GM21447 (cell line): ENCODE data around the gene STRN4.
"Not testable (repeated sequence)": the region's sequence is repeated elsewhere in the genome, so short reads cannot be mapped to it uniquely, and the experiment has no call there.

ENCODE experiments used
- ATAC-seq: cut with Tn5 transposase; IDR thresholded peaks from one replicate; pipeline ENCODE4 v1.9.1; 2021; ENCODE audit not compliant: unreplicated experiment

Gene STRN4

DNA sequence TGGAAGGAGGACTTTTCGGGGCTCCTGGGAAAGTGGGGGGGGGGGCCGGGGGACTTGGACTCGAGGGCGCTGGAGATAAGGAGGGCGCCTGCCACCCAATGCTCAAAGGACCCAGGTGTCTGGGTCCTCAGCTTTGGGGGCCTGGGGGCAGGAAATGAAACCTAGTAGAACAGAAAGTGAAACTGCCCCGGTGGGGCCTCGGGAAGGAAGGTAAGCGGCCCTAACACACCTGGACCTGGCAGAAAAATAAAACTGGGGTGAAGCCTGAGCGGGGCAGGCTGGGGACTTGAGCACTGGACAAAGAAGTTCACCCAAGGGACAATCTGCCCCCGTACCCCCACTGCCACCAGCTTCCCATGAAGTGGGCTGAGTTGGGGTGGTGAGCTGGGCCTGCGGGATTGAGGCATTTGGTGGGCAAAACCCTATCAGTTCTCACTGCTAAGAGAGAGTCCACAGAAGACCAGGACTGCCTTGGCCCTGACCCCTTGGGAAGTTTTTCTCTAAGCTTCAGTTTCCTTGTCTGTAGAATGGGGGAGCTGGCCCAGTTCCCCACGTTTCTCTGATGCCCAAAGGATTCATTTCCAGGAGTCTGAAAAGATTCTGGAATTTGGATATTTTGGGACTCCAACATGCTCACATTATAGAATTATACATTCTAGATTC, 31.7 kb downstream of the STRN4 start:
- no peak for ATAC-seq

DNA sequence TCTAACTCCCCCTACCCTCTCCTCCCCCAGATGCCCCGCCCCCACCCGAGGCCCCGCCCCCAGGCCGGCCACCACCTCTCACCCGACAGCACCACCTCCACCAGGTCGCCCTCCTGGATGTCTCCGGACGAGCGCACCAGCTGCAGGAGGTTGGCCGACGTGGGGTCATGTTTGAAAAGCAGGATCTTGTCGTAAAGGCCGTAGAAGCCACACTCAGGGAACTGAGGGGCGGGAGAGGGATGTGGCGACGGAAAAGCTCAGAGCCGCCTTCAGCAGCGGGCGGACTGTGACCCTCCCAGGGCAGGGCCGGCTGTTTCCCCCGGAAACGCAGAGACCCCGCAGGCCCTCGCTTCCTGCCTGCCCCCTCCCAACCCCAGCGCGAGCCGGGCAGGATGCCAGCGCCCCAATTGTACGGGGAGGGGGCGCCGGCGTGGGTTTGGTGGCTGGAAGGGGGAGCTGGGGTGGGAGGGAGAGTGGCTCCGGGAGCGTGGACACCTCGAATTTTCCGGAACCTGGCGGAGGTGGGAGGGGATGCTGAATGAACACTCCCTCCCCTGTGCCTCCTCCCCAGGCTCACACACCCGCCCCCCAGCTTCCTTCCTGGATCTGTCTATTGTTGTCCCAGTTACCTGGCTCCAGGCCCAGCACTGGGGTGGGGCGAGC, 32.3 kb downstream of the STRN4 start:
- no peak for ATAC-seq

DNA sequence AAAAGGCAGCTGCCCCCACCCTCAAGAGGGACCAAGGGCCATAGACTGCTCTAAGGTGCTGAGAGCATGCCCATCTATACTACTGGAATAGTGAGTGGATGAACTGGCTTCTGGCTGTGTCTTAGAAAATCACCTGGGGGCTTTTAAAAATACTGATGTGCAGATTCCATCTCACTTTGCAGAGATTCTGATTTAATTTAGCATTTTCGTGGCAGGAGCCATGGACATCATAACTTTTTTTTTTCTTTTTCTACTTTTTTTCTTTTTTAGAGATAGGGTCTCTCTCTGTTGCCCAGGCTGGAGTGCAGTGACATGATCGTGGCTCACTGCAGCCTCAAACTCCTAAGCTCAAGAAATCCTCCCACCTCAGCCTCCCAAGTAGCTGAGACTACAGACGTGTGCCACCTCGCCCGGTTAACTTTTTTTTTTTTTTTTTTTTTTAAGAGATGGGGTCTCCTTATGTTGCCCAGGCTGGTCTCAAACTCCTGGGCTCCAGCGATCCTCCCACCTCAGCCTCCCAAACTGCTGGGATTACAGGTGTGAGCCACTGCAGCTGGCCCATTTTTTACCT, 33.4 kb downstream of the STRN4 start:
- ATAC-seq = not testable (repeated sequence)

DNA sequence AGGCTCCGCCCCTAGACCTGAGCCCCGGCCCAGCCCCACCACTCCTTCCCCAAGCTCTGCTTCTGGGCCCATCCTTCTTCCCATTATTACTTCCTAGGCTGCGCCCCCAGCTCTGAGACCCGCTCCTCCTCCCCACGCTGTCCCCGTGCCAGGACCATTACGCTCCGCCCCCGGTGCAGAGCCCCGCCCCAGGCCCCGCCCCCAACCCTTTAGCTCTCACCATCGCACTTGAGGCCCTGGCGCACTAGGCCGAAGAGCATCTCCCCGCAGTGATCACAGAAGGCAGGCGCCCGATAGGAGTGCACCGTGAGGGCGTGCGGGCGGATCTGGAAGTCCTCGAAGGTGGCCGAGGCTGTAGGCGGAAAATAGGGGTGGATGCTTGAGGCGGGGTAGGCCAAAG, 35.6 kb downstream of the STRN4 start:
- ATAC-seq = no peak

DNA sequence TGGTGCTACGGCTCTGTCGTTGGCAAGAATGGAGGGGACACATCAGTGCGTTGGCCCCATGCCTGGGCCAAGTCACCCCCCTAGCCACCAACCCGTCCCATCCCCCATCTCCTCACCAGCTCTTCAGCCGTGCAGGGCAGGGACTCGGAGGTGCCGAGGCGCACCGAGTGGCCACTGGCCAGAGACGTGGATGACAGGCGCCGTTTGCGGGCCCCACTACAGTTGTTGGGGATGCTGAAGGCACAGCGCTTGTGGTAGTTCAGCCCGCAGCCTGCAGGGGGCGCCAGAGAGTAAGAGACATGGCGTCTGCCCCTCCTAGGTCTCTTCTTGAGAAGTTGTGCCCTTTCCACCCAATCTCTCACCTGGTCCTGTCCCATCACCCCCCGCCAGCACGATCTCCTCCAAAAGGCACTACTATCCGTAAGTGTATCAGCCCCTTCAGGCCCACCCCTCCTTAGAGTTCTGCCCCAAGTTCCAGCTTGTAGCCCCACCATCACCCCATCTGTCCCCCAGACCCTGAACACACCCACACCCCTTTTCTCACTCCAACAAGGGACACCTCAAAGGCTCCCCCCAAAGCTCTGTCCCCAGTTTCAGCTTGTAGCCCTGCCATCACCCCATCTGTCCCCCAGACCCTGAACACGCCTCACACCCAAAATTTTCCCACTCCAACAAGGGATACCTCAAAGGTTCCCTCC, 41.7 kb downstream of the STRN4 start:
- ATAC-seq = no peak

DNA sequence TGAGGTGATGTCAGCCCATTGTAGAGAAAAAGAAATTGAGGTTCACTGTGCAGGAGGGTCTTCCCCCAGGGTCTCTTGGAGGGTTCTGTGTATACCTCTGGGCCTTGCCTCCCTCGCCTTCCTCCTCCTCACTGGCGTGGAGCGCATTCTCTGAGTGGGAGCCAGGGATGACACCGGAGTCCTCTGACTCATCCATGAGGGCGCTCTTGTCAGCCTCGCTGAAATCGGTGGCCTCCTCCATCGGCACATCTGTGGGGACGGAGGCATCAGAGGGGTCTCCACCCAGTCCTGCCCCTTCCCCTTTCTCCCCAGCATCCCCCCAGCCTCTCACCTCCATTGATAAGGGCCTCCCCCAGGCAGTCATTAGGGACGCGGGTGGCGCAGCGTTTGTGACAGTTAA, 45.5 kb downstream of the STRN4 start:
- ATAC-seq = no peak

DNA sequence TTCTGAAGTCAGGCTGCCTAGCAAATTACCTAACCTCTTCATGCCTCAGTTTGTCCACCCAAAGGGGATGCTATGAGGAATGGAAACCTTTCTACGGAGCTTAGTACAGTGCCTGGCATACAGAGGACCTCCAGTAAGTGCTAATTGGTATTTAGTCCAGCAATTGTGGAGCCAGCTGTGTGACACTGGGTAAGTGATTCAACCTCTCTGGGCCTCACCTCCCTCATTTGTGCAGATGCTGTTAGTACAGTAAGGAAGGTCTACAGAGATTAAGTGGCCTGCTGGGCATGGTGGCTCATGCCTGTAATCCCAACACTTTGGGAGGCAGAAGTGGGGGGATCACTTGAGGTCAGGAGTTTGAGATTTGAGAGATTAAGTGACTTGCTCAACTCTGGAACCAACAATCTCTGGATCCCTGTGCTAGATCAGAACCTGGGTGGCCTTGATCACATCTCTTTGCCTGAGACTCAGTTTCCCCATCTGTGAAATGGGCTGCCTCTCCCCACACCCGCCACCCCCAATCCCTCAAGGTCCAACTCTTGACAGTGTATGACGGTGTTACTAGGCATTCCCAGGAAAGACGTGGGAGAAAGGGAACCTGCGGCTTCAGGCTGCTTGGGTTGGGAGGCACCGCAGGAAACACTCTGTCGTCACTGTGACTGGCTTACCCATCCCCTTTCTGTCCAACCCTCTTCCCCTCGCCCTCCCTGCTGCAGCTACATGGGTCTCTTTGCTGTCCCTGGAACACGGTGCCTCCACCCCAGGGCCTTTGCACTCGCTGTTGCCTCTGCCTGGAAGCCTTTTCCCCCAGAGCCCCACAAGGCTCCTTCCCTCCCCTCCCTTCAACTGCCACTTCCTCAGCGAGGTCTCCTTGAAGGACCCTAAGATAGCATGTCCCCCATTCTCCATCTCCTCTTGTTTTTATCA, 47.6 kb downstream of the STRN4 start:
- ATAC-seq = no peak

DNA sequence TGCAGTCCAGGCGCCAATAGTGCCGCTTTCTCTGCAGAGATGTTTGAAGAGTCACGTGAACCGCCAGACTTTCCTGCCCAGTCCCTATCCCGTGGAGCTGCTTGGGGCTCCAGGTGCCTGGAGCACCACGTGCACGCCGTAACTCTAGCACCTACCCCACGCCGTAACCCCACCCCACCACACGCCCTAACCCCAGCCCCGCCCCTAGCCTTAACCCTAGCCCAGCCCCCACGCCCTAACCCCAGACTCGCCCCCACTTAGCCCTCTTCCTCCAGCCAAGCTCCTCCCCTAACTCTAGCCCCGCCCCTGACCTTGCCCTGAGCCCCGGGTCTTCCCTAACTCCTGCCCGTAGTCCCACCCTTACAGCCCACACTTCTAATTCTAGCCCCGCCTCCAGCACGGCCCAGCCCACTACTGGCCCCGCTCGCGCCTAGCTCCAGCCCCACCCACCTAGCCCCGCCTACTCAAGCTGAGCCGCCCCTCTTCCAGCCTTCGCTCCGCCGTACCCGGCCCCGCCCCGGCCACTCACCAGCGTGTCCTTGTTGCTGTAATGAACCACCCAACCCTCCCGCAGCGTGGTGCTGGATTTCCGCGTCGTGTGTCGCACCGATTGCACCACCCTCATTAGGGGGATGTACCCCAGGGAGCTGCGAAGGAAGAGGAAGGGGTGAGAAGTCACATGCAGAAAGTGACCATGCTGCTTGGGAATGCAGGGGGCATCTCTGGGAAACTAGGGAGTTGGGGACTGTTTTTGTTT, 48.9 kb downstream of the STRN4 start:
- ATAC-seq = no peak

DNA sequence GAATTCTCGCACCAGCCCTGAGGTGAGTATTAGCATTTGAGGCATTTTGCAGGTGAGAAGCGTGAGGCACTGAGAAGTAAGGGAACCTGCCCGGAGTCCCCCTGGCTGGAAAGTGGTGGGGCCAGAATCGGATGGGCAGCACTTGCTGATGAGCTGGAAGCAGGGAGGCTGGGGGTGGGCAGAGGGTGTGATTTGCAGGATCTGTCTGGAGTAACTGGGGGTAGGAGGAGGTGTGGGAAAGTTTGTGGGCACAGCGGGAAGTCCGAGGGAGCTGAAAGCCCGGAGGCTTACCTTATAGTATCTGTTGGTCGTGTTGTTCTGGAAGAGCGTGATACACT, 49.4 kb downstream of the STRN4 start:
- no peak for ATAC-seq

DNA sequence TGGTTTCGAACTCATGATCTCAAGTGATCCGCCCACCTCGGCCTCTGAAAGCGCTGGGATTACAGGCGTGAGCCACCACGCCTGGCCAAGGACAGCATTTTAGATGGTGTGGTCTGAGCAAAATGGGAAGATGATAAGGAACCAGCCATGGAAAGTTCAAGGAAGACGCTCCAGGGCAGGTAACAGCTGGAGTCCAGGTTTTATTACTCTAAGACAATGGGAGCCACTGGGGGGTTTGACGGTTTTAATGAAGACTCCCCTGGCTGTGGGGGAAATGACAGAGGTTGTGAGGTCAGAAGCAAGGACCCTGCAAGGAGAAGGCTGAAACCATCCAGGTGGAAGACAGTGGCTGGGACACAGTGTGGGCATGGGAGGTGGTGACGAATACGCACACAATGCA, 50.2 kb downstream of the STRN4 start:
- no peak for ATAC-seq

DNA sequence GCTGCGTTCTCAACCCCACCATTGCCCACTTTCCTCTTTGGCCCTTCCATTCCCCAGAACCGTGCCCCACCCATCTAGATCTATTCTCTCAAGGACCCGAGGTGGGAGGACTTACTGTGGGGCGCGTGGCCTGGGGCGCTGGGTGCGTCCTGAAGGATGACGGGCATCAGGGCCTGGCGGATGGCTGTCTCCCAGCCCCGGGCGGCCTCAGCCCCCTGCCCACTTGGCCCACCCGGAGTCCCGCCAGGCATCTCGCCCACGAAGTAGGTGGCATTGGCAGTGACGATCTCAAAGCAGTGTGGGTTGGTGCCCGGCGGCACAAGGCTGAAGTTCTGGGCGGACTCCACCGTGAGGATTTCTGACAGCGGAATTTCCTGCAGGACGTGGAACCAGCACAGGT, 52.5 kb downstream of the STRN4 start:
- no peak for ATAC-seq

DNA sequence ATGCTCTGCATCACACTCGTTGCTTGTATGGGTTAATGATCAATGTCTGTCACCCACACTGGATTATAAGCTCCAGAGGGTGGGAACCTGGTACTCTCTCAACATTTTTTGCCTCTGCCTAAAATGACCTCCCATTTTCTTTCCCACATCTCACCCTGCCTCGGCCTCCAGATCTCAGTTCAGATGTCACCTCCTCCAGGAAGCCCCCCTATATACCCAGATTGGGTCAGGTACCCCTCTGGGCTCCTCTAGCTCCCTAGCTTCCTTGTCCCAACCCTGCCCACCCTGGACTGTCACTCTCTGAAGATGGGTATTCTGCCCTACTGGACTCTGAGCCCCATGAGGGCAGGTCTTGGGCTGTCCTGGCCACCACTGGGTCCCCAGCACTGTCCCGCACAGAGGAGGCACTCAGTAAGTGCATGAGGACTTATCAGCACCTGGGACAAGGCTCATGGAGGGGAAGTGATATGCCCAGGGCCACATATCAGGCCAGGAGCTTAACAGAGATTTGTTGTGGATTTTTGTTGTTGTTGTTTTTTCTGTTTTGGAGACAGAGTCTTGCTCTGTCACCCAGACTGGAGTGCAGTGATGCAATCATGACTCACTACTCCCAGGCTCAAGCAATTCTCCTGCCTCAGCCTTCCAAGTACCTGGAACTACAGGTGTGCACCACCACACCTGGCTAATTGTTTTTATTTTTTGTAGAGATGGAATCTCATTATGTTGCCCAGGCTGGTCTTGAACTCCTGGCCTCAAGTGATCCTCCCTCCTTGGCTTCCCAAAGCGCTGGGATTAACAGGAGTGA, 53.1 kb downstream of the STRN4 start:
- ATAC-seq = no peak

DNA sequence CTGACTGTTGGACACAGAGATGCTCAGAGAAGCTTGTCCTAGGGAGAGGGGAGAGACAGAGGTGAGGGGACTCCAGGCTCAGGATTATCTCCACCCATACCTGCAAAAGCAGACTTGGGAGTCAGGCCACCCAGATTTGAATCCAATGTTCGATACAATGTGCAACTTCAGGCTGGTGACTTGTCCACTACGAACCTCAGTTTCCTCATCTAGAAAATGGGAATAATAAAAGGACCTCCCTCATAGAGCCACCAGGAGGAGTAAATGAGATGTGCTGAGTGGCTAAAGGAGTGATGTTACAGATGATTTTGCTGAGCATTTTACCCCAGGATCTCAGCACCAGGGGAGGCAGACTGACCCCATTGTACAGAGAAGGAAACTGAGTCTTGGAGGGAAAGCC, 54.3 kb downstream of the STRN4 start:
- ATAC-seq = no peak

DNA sequence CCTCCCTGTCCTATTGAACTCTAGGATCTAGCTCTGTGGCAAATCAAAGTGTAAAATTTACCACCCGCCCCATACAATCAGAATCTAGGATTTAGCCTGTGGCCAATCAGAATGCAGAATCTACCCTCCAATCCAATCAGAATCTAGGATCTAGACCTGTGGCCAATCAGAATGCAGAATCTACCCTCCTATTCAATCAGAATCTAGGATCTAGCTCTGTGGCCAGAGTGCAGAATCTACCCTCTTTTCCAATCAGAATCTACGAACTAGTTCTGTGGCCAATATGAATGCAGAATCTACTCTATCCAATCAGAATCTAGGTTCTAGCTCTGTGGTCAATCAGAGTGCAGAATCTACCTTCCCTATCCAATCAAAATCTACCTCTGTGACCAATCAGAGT, 55.1 kb downstream of the STRN4 start:
- no peak for ATAC-seq

DNA sequence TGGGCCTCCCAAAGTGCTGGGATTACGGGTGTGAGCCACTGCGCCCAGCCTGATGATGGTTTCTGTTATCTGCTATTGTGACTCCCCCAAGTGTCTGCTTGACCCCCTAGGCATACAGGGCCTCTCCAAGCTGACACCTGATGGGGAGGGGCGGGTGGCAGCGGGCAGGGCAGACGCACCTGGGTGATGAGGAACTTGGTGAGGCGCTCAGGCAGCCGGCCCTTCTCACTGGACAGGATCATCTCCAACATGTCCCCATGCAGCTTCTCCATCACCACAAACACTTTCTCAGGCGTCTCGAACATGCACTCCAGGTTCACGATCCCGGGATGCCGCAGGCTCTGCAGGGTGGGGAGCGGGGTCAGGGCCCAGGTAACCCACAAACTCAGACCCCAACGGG, 56.9 kb downstream of the STRN4 start:
- no peak for ATAC-seq

DNA sequence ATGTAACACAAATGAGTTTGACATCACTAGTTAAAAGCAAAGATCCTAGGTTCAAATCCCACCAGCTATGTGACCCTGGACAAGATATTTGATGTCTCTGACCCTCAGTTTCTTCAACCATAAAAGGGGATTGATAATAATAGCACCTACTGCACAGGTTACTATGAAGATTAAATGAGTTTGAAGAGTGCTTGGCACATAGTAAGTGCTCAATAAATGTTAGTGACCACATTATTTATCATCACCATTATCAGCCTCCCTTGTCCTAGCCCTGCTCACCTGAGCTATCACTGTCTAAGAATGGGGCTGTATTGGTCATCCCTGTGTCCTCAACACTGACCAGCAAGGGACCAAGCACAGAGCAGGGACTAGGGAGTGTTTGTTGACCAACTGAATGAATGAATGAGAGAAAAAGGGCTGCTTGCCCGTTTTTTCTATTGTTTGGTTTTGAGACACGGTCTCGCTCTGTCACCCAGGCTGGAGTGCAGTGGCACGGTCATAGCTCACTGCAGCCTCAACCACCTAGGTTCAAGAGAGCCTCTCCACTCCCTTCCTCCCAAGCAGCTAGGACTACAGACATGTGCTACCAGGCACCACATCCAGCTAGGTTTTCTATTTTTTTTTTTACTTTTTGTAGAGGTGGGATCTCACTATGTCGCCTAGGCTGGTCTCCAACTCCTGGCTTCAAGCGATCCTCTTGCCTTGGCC, 58.7 kb downstream of the STRN4 start:
- ATAC-seq = no peak

DNA sequence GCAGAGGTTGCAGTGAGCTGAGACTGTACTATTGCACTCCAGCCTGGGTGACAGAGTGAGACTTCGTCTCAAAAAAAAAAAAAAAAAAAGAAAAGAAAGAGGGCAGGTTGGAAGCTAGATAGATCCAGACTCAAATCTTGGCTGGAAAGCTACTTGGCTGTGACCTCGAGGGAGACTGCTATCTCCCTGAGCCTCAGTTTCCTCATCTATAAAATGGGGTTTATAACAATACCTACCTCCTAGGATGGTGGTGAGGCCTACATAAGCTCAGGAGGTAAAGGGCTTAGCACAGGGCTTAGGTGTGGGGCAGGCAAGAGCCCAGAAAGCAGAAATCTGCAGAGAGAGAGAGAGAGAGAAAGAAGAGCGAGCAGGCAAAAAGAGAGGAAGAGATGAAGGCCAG, 61.1 kb downstream of the STRN4 start:
- ATAC-seq = no peak

DNA sequence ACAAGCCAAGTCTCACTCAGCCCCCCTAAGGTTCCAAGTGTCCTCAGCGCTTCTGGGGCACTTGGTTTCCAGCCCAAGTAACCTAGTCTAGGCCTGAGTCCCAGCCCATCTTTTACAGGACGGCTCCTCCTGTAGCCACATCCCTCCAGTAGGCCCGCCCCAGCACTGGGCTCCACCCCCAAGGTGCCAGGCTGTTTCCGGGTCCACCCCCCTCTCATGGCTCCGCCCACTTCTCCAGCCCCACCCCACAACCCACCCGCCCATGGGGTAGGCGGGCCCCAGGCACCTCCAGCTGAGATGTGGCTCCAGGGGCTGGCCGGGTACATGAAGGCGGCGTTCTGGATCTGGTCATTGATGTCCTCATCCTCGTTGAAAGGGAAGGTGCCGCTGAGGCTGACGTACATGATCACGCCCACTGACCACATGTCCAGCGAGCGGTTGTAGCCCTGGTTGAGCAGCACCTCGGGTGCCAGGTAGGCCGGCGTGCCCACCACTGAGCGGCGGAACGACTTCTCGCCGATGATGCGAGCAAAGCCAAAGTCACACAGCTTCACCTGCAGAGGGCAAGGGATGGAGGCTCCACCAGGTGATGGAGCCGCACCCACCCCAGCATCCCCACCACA, 68.0 kb downstream of the STRN4 start:
- no peak for ATAC-seq
